SU-DHL-6 (cell line): Measurements from ENCODE around the gene SFMBT2.

Experiments used
- H2AFZ ChIP-seq: fragments of 200-600 bp; sonication (generic); 2 replicates; pipeline ENCODE4 v1.6.1; 2014; ENCODE audit warnings: low read depth, mild to moderate bottlenecking, moderate library complexity, mixed read lengths, antibody characterized with exemption, low read length; ENCODE audit not compliant: severe bottlenecking
- H3F3A ChIP-seq: fragments of 200-600 bp; shearing (Covaris generic); 2 replicates; pipeline ENCODE4 v1.6.0; 2016; ENCODE audit warnings: antibody characterized with exemption, mild to moderate bottlenecking; ENCODE audit not compliant: insufficient read depth
- H3K27ac ChIP-seq: fragments of 200-600 bp; sonication (generic); 2 replicates; pipeline ENCODE4 v1.5.1; 2016; ENCODE audit warnings: low read depth, mild to moderate bottlenecking, low read length, moderate library complexity, mixed read lengths
- H3K27me3 ChIP-seq: fragments of 200-600 bp; sonication (generic), shearing (Covaris generic); 2 replicates; pipeline ENCODE4 v1.6.0; 2014; ENCODE audit warnings: mild to moderate bottlenecking, low read length
- H3K36me3 ChIP-seq: fragments of 200-600 bp; sonication (generic); 2 replicates; pipeline ENCODE4 v1.6.1; 2014; ENCODE audit warnings: mild to moderate bottlenecking, low read length, mixed read lengths
- H3K4me2 ChIP-seq: fragments of 300-600, 200-600 bp; shearing (Covaris generic), sonication (generic); 2 replicates; pipeline ENCODE4 v1.6.0; 2014; ENCODE audit warnings: low read length, low read depth, mild to moderate bottlenecking; ENCODE audit not compliant: poor library complexity, severe bottlenecking
- H3K4me3 ChIP-seq: fragments of 200-600 bp; sonication (generic); 2 replicates; pipeline ENCODE4 v1.5.1; 2014; ENCODE audit warnings: antibody characterized with exemption, low read length, mild to moderate bottlenecking, mixed read lengths; ENCODE audit not compliant: insufficient read depth, poor library complexity, severe bottlenecking
- H3K79me2 ChIP-seq: fragments of 200-600 bp; sonication (generic); 2 replicates; pipeline ENCODE4 v1.6.1; 2014; ENCODE audit warnings: mild to moderate bottlenecking, low read length, moderate library complexity; ENCODE audit not compliant: insufficient read depth
- H3K9ac ChIP-seq: fragments of 200-600 bp; sonication (generic); 2 replicates; pipeline ENCODE4 v1.7.0; 2014; ENCODE audit warnings: mild to moderate bottlenecking, low read length
- H3K9me2 ChIP-seq: fragments of 200-600 bp; sonication (generic); replicated peaks from 2 replicates; pipeline ENCODE4 v1.6.1; 2014; ENCODE audit warnings: low read length; ENCODE audit not compliant: insufficient read depth
- H3K9me3 ChIP-seq: fragments of 200-600 bp; sonication (generic); 2 replicates; pipeline ENCODE4 v1.6.1; 2014; ENCODE audit warnings: low read length, mixed read lengths; ENCODE audit not compliant: insufficient read depth
- H4K20me1 ChIP-seq: fragments of 200-600 bp; sonication (generic); 2 replicates; pipeline ENCODE4 v1.6.1; 2014; ENCODE audit warnings: low read depth, mild to moderate bottlenecking, antibody characterized with exemption, low read length, moderate library complexity, mixed read lengths
- EZH2phosphoT487 ChIP-seq: fragments of 200-600 bp; sonication (generic), shearing (Covaris generic); conservative IDR thresholded peaks from 2 replicates; pipeline ENCODE4 v1.6.1; 2018; ENCODE audit warnings: mild to moderate bottlenecking, antibody characterized with exemption, low read length, moderate library complexity, mixed read lengths
- TF ChIP-seq, protein P1 (sequence below): fragments of 200-600 bp; sonication (generic); IDR thresholded peaks from one replicate; pipeline ENCODE4 v1.5.1; 2017; ENCODE audit warnings: antibody characterized with exemption, mild to moderate bottlenecking, low read length, moderate library complexity; ENCODE audit not compliant: insufficient read depth, poor library complexity, severe bottlenecking

SFMBT2 gene

DNA sequence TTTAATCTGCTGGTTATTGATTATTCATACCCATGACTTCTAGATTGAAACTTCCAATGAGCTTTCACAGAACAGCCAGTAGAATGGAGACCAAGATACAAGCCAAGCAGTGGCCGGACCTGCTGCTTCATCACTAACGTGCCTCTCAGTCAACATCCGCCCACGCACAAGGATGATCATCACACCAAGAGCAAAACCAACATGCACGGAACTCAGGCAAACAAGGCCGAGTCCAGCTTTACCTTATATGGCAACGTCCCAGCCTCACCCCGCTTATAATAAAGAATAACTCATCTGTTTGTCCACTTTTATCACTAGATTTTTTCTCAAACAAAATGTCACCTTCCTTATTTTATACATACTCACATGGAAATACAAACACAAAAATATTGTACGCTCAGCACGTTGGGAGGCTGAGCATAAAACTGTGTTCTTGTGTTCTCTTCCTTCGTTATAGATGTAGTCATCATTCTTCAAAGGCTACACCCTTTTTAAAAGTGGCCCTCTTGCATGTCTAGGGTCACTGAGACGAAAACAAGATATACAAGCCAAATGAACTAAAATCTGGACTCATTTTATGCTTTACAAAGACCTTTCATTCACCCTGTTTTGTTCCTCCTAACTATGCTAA is 122.7 kb downstream of the SFMBT2 start:
- H3K79me2 ChIP-seq: peaks cover 32% of the 10 kb centered on the region
- no peak overlapping the region for H3K9ac ChIP-seq
- no peaks in the 10 kb centered on the region for H4K20me1 ChIP-seq
- H3K36me3 ChIP-seq: no peaks in the 10 kb centered on the region
- H3K4me2 ChIP-seq: no peak overlapping the region
- H3K4me3 ChIP-seq: no peak overlapping the region
- no peaks in the 10 kb centered on the region for H3K9me3 ChIP-seq
- TF ChIP-seq, protein P1, sequence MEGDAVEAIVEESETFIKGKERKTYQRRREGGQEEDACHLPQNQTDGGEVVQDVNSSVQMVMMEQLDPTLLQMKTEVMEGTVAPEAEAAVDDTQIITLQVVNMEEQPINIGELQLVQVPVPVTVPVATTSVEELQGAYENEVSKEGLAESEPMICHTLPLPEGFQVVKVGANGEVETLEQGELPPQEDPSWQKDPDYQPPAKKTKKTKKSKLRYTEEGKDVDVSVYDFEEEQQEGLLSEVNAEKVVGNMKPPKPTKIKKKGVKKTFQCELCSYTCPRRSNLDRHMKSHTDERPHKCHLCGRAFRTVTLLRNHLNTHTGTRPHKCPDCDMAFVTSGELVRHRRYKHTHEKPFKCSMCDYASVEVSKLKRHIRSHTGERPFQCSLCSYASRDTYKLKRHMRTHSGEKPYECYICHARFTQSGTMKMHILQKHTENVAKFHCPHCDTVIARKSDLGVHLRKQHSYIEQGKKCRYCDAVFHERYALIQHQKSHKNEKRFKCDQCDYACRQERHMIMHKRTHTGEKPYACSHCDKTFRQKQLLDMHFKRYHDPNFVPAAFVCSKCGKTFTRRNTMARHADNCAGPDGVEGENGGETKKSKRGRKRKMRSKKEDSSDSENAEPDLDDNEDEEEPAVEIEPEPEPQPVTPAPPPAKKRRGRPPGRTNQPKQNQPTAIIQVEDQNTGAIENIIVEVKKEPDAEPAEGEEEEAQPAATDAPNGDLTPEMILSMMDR: no peak
- TF ChIP-seq EZH2phosphoT487: no peak
- no peak overlapping the region for H3K27ac ChIP-seq
- H3F3A ChIP-seq: no peaks in the 10 kb centered on the region
- no peak overlapping the region for H2AFZ ChIP-seq
- no peaks in the 10 kb centered on the region for H3K27me3 ChIP-seq
- no peaks in the 10 kb centered on the region for H3K9me2 ChIP-seq

DNA sequence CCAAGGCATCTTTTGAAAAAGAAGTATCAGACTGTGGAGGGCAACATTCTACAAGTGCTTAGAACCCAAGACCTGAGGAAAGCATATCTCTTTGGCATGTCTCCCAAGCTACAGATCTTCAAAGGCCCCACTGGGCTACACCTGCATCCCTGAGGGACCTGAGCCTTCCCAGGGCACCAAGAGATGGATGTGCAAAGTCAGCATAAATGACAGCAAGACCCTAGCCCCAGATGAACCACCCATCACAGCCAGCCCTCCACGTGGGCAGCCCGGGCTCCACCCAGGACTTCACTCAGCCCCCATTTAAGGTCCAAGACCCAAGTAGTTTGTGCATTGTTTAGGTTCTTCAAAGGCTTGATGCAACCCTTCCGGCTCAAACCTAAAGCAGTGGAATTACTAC is 123.5 kb downstream of the SFMBT2 start:
- H3K4me3 ChIP-seq: no peak overlapping the region
- no peaks in the 10 kb centered on the region for H3K9me2 ChIP-seq
- no peaks in the 10 kb centered on the region for H3K36me3 ChIP-seq
- no peak overlapping the region for H3K27ac ChIP-seq
- no peaks in the 10 kb centered on the region for H4K20me1 ChIP-seq
- no peaks in the 10 kb centered on the region for H3K27me3 ChIP-seq
- H3K9me3 ChIP-seq: no peaks in the 10 kb centered on the region
- no peak overlapping the region for H3K4me2 ChIP-seq
- H3K79me2 ChIP-seq: peaks cover 32% of the 10 kb centered on the region
- no peak for TF ChIP-seq EZH2phosphoT487
- TF ChIP-seq, protein P1: no peak
- no peak overlapping the region for H3K9ac ChIP-seq
- H3F3A ChIP-seq: no peaks in the 10 kb centered on the region
- no peak overlapping the region for H2AFZ ChIP-seq

DNA sequence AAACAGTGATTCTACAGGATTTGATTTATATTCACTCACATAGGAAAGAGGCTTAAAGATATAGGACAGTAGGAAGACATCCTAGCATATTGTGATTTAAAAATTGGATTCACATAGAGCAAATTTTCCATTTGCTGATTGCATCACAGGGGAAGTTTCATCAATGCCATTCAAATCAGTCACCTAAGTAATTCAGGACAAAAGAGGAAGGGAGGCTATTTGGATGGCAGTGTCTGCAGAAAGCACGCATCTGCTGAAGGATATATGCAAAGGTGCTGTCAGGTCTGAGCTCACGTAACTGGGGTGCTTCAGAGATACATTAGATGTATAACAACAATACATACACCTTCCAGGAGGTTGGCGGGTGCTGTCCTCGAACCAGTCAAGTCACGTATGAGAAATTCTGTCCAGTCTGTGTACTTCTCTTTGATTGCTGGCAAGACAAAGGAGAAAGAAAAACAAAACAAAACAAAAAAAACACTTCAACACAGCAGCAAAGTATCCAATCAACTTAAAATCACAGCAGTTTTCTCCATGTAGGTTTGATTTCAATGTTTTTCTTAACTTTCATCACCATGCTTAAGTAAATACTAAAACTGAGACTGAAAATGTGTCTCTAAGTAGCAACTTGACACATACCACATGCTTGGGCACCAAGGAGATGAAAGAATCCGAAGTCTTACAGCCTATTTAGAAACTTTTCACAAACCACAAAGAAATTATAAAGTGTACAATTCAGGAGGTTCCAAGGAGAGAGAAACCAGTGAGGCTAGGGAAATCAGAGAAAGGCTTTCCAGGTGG is 125.1 kb downstream of the SFMBT2 start:
- no peak overlapping the region for H3K4me3 ChIP-seq
- no peaks in the 10 kb centered on the region for H3K36me3 ChIP-seq
- no peak overlapping the region for H3K27ac ChIP-seq
- H3K27me3 ChIP-seq: no peaks in the 10 kb centered on the region
- no peaks in the 10 kb centered on the region for H3F3A ChIP-seq
- no peaks in the 10 kb centered on the region for H4K20me1 ChIP-seq
- H3K9me2 ChIP-seq: no peaks in the 10 kb centered on the region
- no peak overlapping the region for H2AFZ ChIP-seq
- no peak for TF ChIP-seq EZH2phosphoT487
- TF ChIP-seq, protein P1: no peak
- H3K9ac ChIP-seq: no peak overlapping the region
- H3K9me3 ChIP-seq: no peaks in the 10 kb centered on the region
- H3K4me2 ChIP-seq: no peak overlapping the region
- peaks cover 22% of the 10 kb centered on the region for H3K79me2 ChIP-seq
